ENCODE data around the gene DDX19B.
"Not testable (repeated sequence)": the region's sequence is repeated elsewhere in the genome, so short reads cannot be mapped to it uniquely, and the experiment has no call there.

DDX19B gene

DNA sequence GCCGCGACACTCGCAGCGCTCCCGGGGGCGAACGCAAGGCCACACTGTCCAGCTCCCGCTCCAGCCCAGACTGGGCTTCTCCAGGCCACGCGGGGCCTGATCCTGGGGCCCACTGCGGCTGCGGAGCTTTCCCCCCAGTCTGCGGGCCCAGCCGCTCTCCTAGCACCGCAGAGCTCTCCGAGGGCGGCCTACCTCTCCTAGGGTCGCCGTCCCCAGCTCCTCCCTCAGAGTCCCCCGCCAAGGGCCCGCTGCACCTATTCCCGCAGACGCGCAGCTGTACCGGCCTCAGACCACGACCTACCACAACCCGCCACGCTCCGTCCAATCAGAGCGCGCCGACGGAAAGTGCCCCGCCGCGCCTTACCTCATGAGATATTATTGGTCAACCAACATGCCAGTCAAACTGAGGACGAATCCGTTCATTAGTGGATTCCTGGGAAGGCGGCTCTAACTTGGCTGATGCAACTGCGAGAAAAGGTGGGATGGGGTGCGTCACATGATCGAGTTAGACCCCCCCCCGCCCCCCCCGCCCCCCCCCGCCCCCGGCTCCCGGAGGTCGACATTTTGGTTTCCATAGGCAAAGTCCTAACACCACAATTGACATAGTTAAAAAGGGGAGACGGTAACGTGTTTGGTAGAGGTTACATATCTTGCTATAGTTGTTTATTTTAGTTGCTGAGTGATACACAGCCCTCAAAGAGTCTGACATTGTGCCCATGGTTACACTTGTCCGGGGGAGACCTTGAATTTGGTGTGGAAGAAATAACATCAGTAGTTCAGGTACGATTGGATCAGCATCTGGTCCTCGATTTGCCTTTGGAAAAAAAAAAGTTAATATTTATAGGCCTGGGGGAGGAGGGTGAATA, 9.5 kb upstream of the DDX19B start, which contains the start of gene AARS1:
AARS1 (minus strand) TSS at position 278 of the 866 bp plus-strand sequence. CDS start 6,743 bp downstream, outside the sequence.
- Histone ChIP-seq H3K9me3 (replicated peaks; ENCODE audit: insufficient read depth, low read length) (no peaks in the 10 kb centered on the region), H3K9me2 (replicated peaks; ENCODE audit: insufficient read depth, low read length) (no peaks in the 10 kb centered on the region), H3K27ac (ENCODE audit: low read length) (peak within 1 kb of the TSS; percentile 93), H3F3A (ENCODE audit: insufficient read depth, low read length) (peaks cover 14% of the 10 kb centered on the region), H3K36me3 (replicated peaks; ENCODE audit: insufficient read depth, low read length) (no peaks in the 10 kb centered on the region; the same call in 1 of the 2 replicates), H3K9ac (ENCODE audit: low read length) (peak within 1 kb of the TSS; percentile 99), H3K4me1 (ENCODE audit: low read length) (0 out of 2 replicates have a peak, but pooled peaks cover 2% of the 10 kb centered on the region), H3K4me2 (ENCODE audit: low read depth, low read length) (peak within 1 kb of the TSS; percentile 89), H2AFZ (ENCODE audit: low read length) (peak within 1 kb of the TSS; percentile 96), H3K4me3 (ENCODE audit: low read length) (peak within 1 kb of the TSS; percentile 91), H3K27me3 (replicated peaks; ENCODE audit: insufficient read depth, low read length) (no peaks in the 10 kb centered on the region), H4K20me1 (ENCODE audit: insufficient read depth, low read length) (0 out of 2 replicates have a peak, but pooled peaks cover 3% of the 10 kb centered on the region), H3K79me2 (ENCODE audit: low read length) (peaks cover 45% of the 10 kb centered on the region)
- DNase-seq, result peak; percentile 100
- TF ChIP-seq EZH2 (optimal IDR thresholded peaks at IDR 0.05; ENCODE audit: low read depth, low read length) (no peak), EZH2phosphoT487 (IDR thresholded peaks at IDR 0.05; ENCODE audit: low read length) (no peak)
- TF ChIP-seq, protein P1, sequence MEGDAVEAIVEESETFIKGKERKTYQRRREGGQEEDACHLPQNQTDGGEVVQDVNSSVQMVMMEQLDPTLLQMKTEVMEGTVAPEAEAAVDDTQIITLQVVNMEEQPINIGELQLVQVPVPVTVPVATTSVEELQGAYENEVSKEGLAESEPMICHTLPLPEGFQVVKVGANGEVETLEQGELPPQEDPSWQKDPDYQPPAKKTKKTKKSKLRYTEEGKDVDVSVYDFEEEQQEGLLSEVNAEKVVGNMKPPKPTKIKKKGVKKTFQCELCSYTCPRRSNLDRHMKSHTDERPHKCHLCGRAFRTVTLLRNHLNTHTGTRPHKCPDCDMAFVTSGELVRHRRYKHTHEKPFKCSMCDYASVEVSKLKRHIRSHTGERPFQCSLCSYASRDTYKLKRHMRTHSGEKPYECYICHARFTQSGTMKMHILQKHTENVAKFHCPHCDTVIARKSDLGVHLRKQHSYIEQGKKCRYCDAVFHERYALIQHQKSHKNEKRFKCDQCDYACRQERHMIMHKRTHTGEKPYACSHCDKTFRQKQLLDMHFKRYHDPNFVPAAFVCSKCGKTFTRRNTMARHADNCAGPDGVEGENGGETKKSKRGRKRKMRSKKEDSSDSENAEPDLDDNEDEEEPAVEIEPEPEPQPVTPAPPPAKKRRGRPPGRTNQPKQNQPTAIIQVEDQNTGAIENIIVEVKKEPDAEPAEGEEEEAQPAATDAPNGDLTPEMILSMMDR (IDR thresholded peaks at IDR 0.05; ENCODE audit: low read length), result no peak

DNA sequence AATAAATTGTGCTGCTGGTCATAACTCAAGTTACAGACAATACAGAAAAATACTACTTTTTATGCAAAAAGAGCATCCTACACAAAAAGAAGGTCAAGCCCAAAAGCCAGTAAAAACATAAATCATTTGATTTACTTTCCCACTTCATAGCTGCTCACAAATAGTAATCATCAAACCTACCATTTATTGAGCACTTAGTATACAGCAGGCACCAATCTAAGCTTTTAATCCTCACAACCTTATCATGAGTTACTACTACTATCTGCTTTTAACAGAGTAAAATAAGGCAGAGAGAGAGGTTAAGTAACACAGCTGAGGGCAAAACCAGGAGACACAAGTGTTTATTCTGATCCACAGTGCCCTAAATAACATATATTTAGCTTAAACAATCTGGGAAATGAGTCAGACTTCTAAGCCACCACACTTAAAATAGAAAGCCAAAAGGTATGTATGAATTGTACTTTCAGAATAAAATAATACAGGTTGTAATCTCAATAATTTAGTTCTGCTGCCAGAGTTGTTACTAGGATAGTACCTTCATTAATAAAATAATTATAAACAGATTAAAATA, 8.0 kb upstream of the DDX19B start:
- Histone ChIP-seq H3K9ac (ENCODE audit: low read length) (no peak overlapping the region), H3K4me1 (ENCODE audit: low read length) (0 out of 2 replicates have a peak, but pooled peaks cover 2% of the 10 kb centered on the region), H3K4me2 (ENCODE audit: low read depth, low read length) (no peak overlapping the region), H3K9me2 (replicated peaks; ENCODE audit: insufficient read depth, low read length) (no peaks in the 10 kb centered on the region), H3F3A (ENCODE audit: insufficient read depth, low read length) (peaks cover 14% of the 10 kb centered on the region), H3K27me3 (replicated peaks; ENCODE audit: insufficient read depth, low read length) (no peaks in the 10 kb centered on the region), H4K20me1 (ENCODE audit: insufficient read depth, low read length) (no peaks in the 10 kb centered on the region), H3K4me3 (ENCODE audit: low read length) (no peak overlapping the region), H3K9me3 (replicated peaks; ENCODE audit: insufficient read depth, low read length) (no peaks in the 10 kb centered on the region), H3K27ac (ENCODE audit: low read length) (no peak overlapping the region), H3K36me3 (replicated peaks; ENCODE audit: insufficient read depth, low read length) (no peaks in the 10 kb centered on the region), H3K79me2 (ENCODE audit: low read length) (peaks cover 29% of the 10 kb centered on the region), H2AFZ (ENCODE audit: low read length) (no peak overlapping the region)
- TF ChIP-seq EZH2 (optimal IDR thresholded peaks at IDR 0.05; ENCODE audit: low read depth, low read length) (no peak), EZH2phosphoT487 (IDR thresholded peaks at IDR 0.05; ENCODE audit: low read length) (no peak)
- TF ChIP-seq, protein P1 (IDR thresholded peaks at IDR 0.05; ENCODE audit: low read length), result no peak
- no peak for DNase-seq

DNA sequence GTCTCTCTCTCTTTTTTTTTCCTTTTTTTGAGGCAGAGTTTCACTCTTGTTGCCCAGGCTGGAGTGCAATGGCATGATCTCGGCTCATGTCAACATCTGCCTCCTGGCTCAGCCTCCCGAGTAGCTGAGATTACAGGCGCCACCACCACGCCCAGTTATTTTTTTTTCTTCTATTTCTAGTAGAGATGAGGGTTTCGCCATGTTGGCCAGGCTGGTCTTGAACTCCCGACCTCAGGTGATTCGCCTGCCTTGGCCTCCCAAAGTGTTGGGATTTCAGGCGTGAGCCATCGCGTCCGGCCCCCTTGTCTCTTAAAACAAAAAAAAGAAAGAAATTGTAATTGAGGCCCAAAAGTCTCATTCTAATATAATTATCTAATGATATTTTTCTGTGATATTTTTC, 6.8 kb upstream of the DDX19B start:
- not testable (repeated sequence) for H4K20me1 ChIP-seq (ENCODE audit: insufficient read depth, low read length); H3K9me2 ChIP-seq (replicated peaks; ENCODE audit: insufficient read depth, low read length); H3K27ac ChIP-seq (ENCODE audit: low read length); DNase-seq; H3K4me2 ChIP-seq (ENCODE audit: low read depth, low read length); H3K4me1 ChIP-seq (ENCODE audit: low read length); H3K27me3 ChIP-seq (replicated peaks; ENCODE audit: insufficient read depth, low read length); H3K36me3 ChIP-seq (replicated peaks; ENCODE audit: insufficient read depth, low read length); H3K9me3 ChIP-seq (replicated peaks; ENCODE audit: insufficient read depth, low read length); H3K4me3 ChIP-seq (ENCODE audit: low read length); H2AFZ ChIP-seq (ENCODE audit: low read length); H3K9ac ChIP-seq (ENCODE audit: low read length)
- Histone ChIP-seq H3F3A (ENCODE audit: insufficient read depth, low read length) (peaks cover 14% of the 10 kb centered on the region), H3K79me2 (ENCODE audit: low read length) (peaks cover 21% of the 10 kb centered on the region)
